Endothelial cell of umbilical vein (primary cell): ENCODE data around the gene RNH1. TPM values are rescaled to one million over a fixed set of nuclear protein-coding genes. Genes with fewer than 3 reads are reported as not detected.

Experiments used
- BruUV-seq: library from RNA; stranded (reverse); fragments of 400-500 nt; replicated peaks from 2 replicates; lab custom pipeline; 2021; lab: Mats Ljungman, UMichigan
- CTCF ChIA-PET: fragments of 300-600, 350-600 bp; sonication (Branson Sonifier 250); formaldehyde crosslinking; loops from one replicate; lab custom pipeline; 2021; ENCODE audit warnings: antibody characterized with exemption, inconsistent platforms; lab: Charles Lee
- POLR2A ChIA-PET: fragments of 300-600, 350-600 bp; sonication (Branson Sonifier 250); formaldehyde crosslinking; loops from one replicate; lab custom pipeline; 2021; ENCODE audit warnings: antibody characterized with exemption, inconsistent platforms; lab: Charles Lee
- DNase-seq: peaks from one replicate; pipeline ENCODE4 v3.0.0-alpha.2; 2011; ENCODE audit warnings: low read depth, low spot score
- FAIRE-seq: peaks from 2 replicates; lab custom pipeline; 2011; peaks lifted over from hg19 to GRCh38; lab: Jason Lieb, UNC
- H2AFZ ChIP-seq: 2 replicates; pipeline ENCODE4 v1.6.0; 2012; ENCODE audit warnings: low read depth, low read length, control low read depth, inconsistent platforms
- H3K27ac ChIP-seq: 2 replicates; pipeline ENCODE4 v1.5.1; 2011; ENCODE audit warnings: low read depth, mild to moderate bottlenecking, control low read depth, low read length, moderate library complexity; ENCODE audit not compliant: insufficient read depth
- H3K27me3 ChIP-seq, 2 experiments: 2 replicates each; pipeline versions ENCODE4 v1.6.0 to v1.6.1; 2011; ENCODE audit warnings: low read length in 2 of 2, mixed read lengths in 1 of 2; ENCODE audit not compliant: control insufficient read depth in 2 of 2, insufficient read depth in 2 of 2
- H3K36me3 ChIP-seq, 2 experiments: 2 replicates in 1 of 2; 3 replicates in 1 of 2; pipeline ENCODE4 v1.5.1; 2011; ENCODE audit warnings: low read length in 2 of 2, mild to moderate bottlenecking in 1 of 2, moderate library complexity in 1 of 2; ENCODE audit not compliant: control insufficient read depth in 2 of 2, insufficient read depth in 2 of 2; ENCODE audit errors: extremely low read depth in 1 of 2
- H3K4me1 ChIP-seq: 3 replicates; pipeline ENCODE4 v1.5.1; 2011; ENCODE audit warnings: mild to moderate bottlenecking, low read length; ENCODE audit not compliant: control insufficient read depth, insufficient read depth; ENCODE audit errors: extremely low read depth
- H3K4me2 ChIP-seq: 2 replicates; pipeline ENCODE4 v1.6.1; 2011; ENCODE audit warnings: low read length, control low read depth, mixed read lengths; ENCODE audit not compliant: insufficient read depth
- H3K4me3 ChIP-seq, 3 experiments: fragments of 200-600 bp in 1 of 3; sonication (generic), shearing (Covaris generic) in 1 of 3; replicated peaks in 1 of 3; 2 replicates each; pipeline ENCODE4 v1.5.1; 2011 to 2016; ENCODE audit warnings: control low read depth in 3 of 3, low read length in 3 of 3, mild to moderate bottlenecking in 2 of 3, inconsistent platforms in 1 of 3, low read depth in 1 of 3, moderate library complexity in 1 of 3; ENCODE audit not compliant: insufficient read depth in 1 of 3
- H3K79me2 ChIP-seq: 2 replicates; pipeline ENCODE4 v1.6.0; 2012; ENCODE audit warnings: low read length, inconsistent platforms; ENCODE audit not compliant: control insufficient read depth, insufficient read depth
- H3K9ac ChIP-seq: replicated peaks from 2 replicates; pipeline ENCODE3; 2011; ENCODE audit warnings: low read length, control low read depth; ENCODE audit not compliant: insufficient read depth; ENCODE audit errors: extremely low read depth
- H3K9me1 ChIP-seq: replicated peaks from 3 replicates; pipeline ENCODE4 v1.6.0; 2011; ENCODE audit warnings: mild to moderate bottlenecking, low read length; ENCODE audit not compliant: control insufficient read depth, insufficient read depth; ENCODE audit errors: extremely low read depth
- H3K9me3 ChIP-seq: replicated peaks from 2 replicates; pipeline ENCODE4 v1.5.1; 2012; ENCODE audit warnings: low read length, inconsistent platforms; ENCODE audit not compliant: control insufficient read depth, insufficient read depth
- H4K20me1 ChIP-seq: replicated peaks from 2 replicates; pipeline ENCODE3; 2011; ENCODE audit warnings: mild to moderate bottlenecking, low read length; ENCODE audit not compliant: control insufficient read depth, insufficient read depth; ENCODE audit errors: extremely low read depth
- CTCF ChIP-seq, 2 donors: IDR thresholded peaks; 1 replicate in 1 of 2; 2 replicates in 1 of 2; pipeline ENCODE4 v1.5.1; 2011; ENCODE audit warnings: low read length in 2 of 2, mild to moderate bottlenecking in 2 of 2, moderate library complexity in 2 of 2, control low read depth in 1 of 2, inconsistent platforms in 1 of 2, low read depth in 1 of 2; ENCODE audit not compliant: insufficient read depth in 1 of 2; ENCODE audit errors: extremely low read depth in 1 of 2
- EZH2 ChIP-seq: IDR thresholded peaks from 2 replicates; pipeline ENCODE4 v1.6.1; 2012; ENCODE audit warnings: borderline replicate concordance, low read depth, mild to moderate bottlenecking, moderate library complexity, low read length, inconsistent platforms; ENCODE audit not compliant: severe bottlenecking
- FOS ChIP-seq: IDR thresholded peaks from 2 replicates; pipeline ENCODE4 v1.6.1; 2011; ENCODE audit warnings: mild to moderate bottlenecking, low read length, moderate library complexity, borderline replicate concordance; ENCODE audit not compliant: insufficient read depth
- GATA2 ChIP-seq: IDR thresholded peaks from 2 replicates; pipeline ENCODE4 v1.7.0; 2011; ENCODE audit warnings: low read depth, mild to moderate bottlenecking, moderate library complexity, mixed read lengths, low read length; ENCODE audit not compliant: insufficient read length, insufficient read depth
- JUN ChIP-seq: IDR thresholded peaks from 2 replicates; pipeline ENCODE4 v1.6.1; 2011; ENCODE audit warnings: borderline replicate concordance, low read depth; ENCODE audit not compliant: insufficient read length, insufficient read depth
- MAX ChIP-seq: IDR thresholded peaks from 2 replicates; pipeline ENCODE4 v1.6.1; 2011; ENCODE audit not compliant: insufficient read depth, insufficient read length
- MYC ChIP-seq: IDR thresholded peaks from one replicate; pipeline ENCODE4 v1.6.1; 2011; ENCODE audit warnings: mild to moderate bottlenecking, low read depth, low read length
- POLR2A ChIP-seq: IDR thresholded peaks from 2 replicates; pipeline ENCODE4 v1.6.1; 2012; ENCODE audit warnings: low read depth, mild to moderate bottlenecking, control low read depth, low read length
- POLR2AphosphoS5 ChIP-seq: IDR thresholded peaks from 2 replicates; pipeline ENCODE4 v1.6.1; 2012; ENCODE audit warnings: low read depth, mild to moderate bottlenecking, control low read depth, low read length, moderate library complexity; ENCODE audit not compliant: insufficient read depth
- dilution Hi-C: fragments of 300-500 bp; cut with MboI; formaldehyde crosslinking; loops from one replicate; pipeline ENCODE4 v1.15.0; 2019; ENCODE audit warnings: low sequenced_read_pairs; ENCODE audit not compliant: extremely low pct_ligation_motif_present
- intact Hi-C: fragments of 100-400 bp; cut with micrococcal nuclease; formaldehyde crosslinking; loops from one replicate; pipeline ENCODE4 v1.10.0; 2022
- polyA plus RNA-seq, 4 experiments: library from polyadenylated mRNA; depleted of rRNA in 3 of 4; stranded (reverse) in 3 of 4; unstranded in 1 of 4; fragments of >200 nt; gene quantifications; 2 replicates each; pipeline versions ENCODE4 v1.2.1 to v1.2.3, GENCODE V29; 2011 to 2012; ENCODE audit warnings: missing spikeins in 1 of 4
- total RNA-seq: library from RNA; stranded (reverse); gene quantifications from 2 replicates; pipeline ENCODE4 v1.2.3, GENCODE V29; 2021

Gene RNH1
- total and polyA plus RNA-seq, 2 donors (not counting 3 experiments of a cell fraction or from before 2014, with no cell fraction given) = 144 to 198 TPM

- dilution Hi-C loops (no loop called here), intact Hi-C loops (loop anchor here (5.0 kb wide), 1 partner anchor 208 kb away; the partner anchor contains the start of gene IFITM2)
- no peak overlapping the region for H3K4me3 ChIP-seq
- no peak overlapping the region for H3K27ac ChIP-seq
- no peaks in the 10 kb centered on the region for H3K79me2 ChIP-seq
- H3K4me1 ChIP-seq = peaks cover 3% of the 10 kb centered on the region
- H3K4me2 ChIP-seq = no peak overlapping the region
- no peaks in the 10 kb centered on the region for H3K9me1 ChIP-seq
- FAIRE-seq (no peak), DNase-seq (no peak)
- no TSS peak for BruUV-seq
- no peaks in the 10 kb centered on the region for H3K36me3 ChIP-seq
- no peaks in the 10 kb centered on the region for H3K27me3 ChIP-seq
- H3K9me3 ChIP-seq = no peaks in the 10 kb centered on the region
- ChIA-PET POLR2A (no interaction called here), CTCF (no interaction called here)
- TF ChIP-seq GATA2 (no peak), FOS (no peak), MAX (no peak), POLR2AphosphoS5 (no peak), POLR2A (no peak), MYC (no peak), CTCF (IDR thresholded peaks at IDR 0.05; ENCODE audit: extremely low read depth in 1 of 2, insufficient read depth in 1 of 2, low read depth in 1 of 2, low read length in 2 of 2) (no peak), EZH2 (no peak), JUN (no peak)
- no peaks in the 10 kb centered on the region for H4K20me1 ChIP-seq
- no peak overlapping the region for H2AFZ ChIP-seq
- no peak overlapping the region for H3K9ac ChIP-seq
Observed at GRCh38 chr11:515131-515530, 8.1 kb upstream of the RNH1 start.
